ENCODE data around the gene PLEKHA7. TPM values are rescaled to one million over a fixed set of nuclear protein-coding genes. Genes with fewer than 3 reads are reported as not detected.
"Not testable (repeated sequence)": the region's sequence is repeated elsewhere in the genome, so short reads cannot be mapped to it uniquely, and the experiment has no call there.

PLEKHA7 gene
- polyA plus RNA-seq (ENCODE audit: low read depth in 6 of 6) = under 1 TPM in 2 of 6 donors, not detected in 4; 0.15 to 0.16 TPM

GRCh38 chr11:17014321-17014832 is at the start of gene PLEKHA7:
TSS of gene PLEKHA7 (minus strand) at chr11:17014414. CDS start at chr11:17014401, 13 bp downstream.
- ATAC-seq (ENCODE audit: low read depth in 2 of 2) = peak; percentile 30 to 38
- H3K27me3 Mint-ChIP-seq = peaks cover 9 to 30% (median 21%) of the 10 kb centered on the region in 3 donors
- H3K27ac Mint-ChIP-seq = peak within 1 kb of the TSS in 4 of 6 donors; percentile 47 to 87 (median 82)
- H3K9me3 Mint-ChIP-seq = no peaks in the 10 kb centered on the region
- H3K36me3 Mint-ChIP-seq = peaks cover 0 to 11% of the 10 kb centered on the region in 2 donors
- peak within 1 kb of the TSS; percentile 84 to 97 (median 91) for H3K4me3 Mint-ChIP-seq
- H3K4me1 Mint-ChIP-seq = peaks cover 8% of the 10 kb centered on the region in 3 donors
- no peak for DNase-seq

- no peaks in the 10 kb centered on the region for H3K4me1 Mint-ChIP-seq
- H3K27ac Mint-ChIP-seq = no peak overlapping the region
These were observed 49.2 kb upstream of the PLEKHA7 start for GRCh38 chr11:17063171-17064002.

DNA sequence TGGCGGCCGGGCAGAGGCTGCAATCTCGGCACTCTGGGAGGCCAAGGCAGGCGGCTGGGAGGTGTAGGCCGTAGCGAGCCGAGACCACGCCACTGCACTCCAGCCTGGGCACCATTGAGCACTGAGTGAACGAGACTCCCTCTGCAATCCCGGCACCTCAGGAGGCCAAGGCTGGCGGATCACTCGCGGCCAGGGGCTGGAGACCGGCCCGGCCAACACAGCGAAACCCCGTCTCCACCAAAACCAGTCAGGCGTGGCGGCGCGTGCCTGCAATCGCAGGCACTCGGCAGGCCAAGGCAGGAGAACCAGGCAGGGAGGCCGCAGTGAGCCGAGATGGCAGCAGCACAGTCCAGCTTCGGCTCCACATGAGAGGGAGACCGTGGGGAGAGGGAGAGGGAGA is 36.9 kb upstream of the PLEKHA7 start:
- not testable (repeated sequence) for H3K36me3 Mint-ChIP-seq; H3K27ac Mint-ChIP-seq; H3K9me3 Mint-ChIP-seq; ATAC-seq (ENCODE audit: low read depth in 2 of 2); H3K4me1 Mint-ChIP-seq; H3K27me3 Mint-ChIP-seq; H3K4me3 Mint-ChIP-seq; DNase-seq

More at GRCh38 chr11:17063171-17064002, 49.2 kb upstream of the PLEKHA7 start:
- no peak for DNase-seq
- H3K36me3 Mint-ChIP-seq = no peaks in the 10 kb centered on the region
- H3K9me3 Mint-ChIP-seq = peaks cover 0 to 2% (median 0%) of the 10 kb centered on the region in 7 donors
- no peak for ATAC-seq (ENCODE audit: low read depth in 2 of 2)
- no peak overlapping the region for H3K4me3 Mint-ChIP-seq
- no peaks in the 10 kb centered on the region for H3K27me3 Mint-ChIP-seq

DNA sequence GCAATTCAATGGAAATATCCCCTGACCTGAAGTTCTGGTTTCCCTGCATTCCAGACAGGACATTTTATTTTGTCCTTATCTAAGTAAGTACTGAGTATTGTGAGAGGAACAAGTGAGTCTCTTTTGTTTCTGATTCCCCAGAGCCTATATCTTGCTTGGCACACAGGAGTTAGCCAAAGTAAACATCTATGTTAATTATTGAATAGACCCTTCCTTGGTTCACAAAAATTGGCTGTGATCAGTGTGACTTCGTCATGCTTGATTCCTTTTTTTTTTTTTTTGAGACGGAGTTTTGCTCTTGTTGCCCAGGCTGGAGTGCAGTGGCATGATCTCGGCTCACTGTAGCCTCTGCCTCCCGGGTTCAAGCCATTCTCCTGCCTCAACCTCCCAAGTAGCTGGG is 34.3 kb upstream of the PLEKHA7 start:
- not testable (repeated sequence) for H3K4me3 Mint-ChIP-seq; DNase-seq; H3K9me3 Mint-ChIP-seq; H3K4me1 Mint-ChIP-seq; H3K36me3 Mint-ChIP-seq; H3K27ac Mint-ChIP-seq; ATAC-seq (ENCODE audit: low read depth in 2 of 2); H3K27me3 Mint-ChIP-seq

DNA sequence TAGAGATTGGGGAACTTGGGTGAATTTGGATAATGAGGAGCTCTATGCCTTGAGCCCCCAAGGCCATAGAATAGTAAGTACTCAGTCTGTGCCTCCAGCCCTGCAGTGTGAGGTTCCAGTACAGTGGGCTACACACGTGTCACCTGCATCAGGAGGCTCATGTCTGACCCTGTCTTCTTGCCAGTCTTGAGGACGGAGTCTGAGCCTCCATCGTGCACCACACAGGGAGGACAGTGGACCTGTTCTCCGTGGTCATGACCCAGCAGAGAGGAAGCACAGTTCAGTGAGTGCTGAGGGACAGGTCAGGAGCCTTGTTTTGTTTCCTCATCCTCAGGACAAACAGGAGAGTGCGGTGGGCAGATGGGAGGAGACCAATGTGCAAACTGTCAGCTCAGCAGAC is 32.5 kb upstream of the PLEKHA7 start:
- no peak for DNase-seq
- Mint-ChIP-seq H3K27ac (no peak overlapping the region), H3K9me3 (peaks cover 0 to 5% (median 0%) of the 10 kb centered on the region in 7 donors), H3K36me3 (peaks cover 0 to 2% of the 10 kb centered on the region in 2 donors), H3K27me3 (peaks cover 0 to 2% (median 0%) of the 10 kb centered on the region in 3 donors), H3K4me1 (no peaks in the 10 kb centered on the region), H3K4me3 (no peak overlapping the region)
- no peak for ATAC-seq (ENCODE audit: low read depth in 2 of 2)

GRCh38 chr11:17036666-17037658 is 22.7 kb upstream of the PLEKHA7 start:
- Mint-ChIP-seq H3K27ac (no peak overlapping the region), H3K4me3 (no peak overlapping the region), H3K36me3 (peaks cover 0 to 8% of the 10 kb centered on the region in 2 donors), H3K27me3 (peaks cover 4 to 23% (median 12%) of the 10 kb centered on the region in 3 donors), H3K9me3 (peaks cover 0 to 23% (median 14%) of the 10 kb centered on the region in 7 donors), H3K4me1 (no peaks in the 10 kb centered on the region)
- no peak for ATAC-seq (ENCODE audit: low read depth in 2 of 2)
- DNase-seq = no peak

- H3K4me1 Mint-ChIP-seq; H3K27ac Mint-ChIP-seq; DNase-seq; H3K36me3 Mint-ChIP-seq; ATAC-seq (ENCODE audit: low read depth in 2 of 2); H3K4me3 Mint-ChIP-seq; H3K27me3 Mint-ChIP-seq: not testable (repeated sequence)
- H3K9me3 Mint-ChIP-seq = peaks cover 0 to 23% (median 15%) of the 10 kb centered on the region in 7 donors
These were observed 19.8 kb upstream of the PLEKHA7 start for GRCh38 chr11:17034027-17034426.

GRCh38 chr11:17026487-17027082 is 12.4 kb upstream of the PLEKHA7 start:
- Mint-ChIP-seq H3K4me1 (no peaks in the 10 kb centered on the region), H3K4me3 (no peak overlapping the region), H3K27ac (no peak overlapping the region), H3K27me3 (no peaks in the 10 kb centered on the region), H3K36me3 (peaks cover 5 to 10% of the 10 kb centered on the region in 2 donors), H3K9me3 (peaks cover 0 to 6% (median 0%) of the 10 kb centered on the region in 7 donors)
- DNase-seq (no peak), ATAC-seq (ENCODE audit: low read depth in 2 of 2) (no peak)

DNA sequence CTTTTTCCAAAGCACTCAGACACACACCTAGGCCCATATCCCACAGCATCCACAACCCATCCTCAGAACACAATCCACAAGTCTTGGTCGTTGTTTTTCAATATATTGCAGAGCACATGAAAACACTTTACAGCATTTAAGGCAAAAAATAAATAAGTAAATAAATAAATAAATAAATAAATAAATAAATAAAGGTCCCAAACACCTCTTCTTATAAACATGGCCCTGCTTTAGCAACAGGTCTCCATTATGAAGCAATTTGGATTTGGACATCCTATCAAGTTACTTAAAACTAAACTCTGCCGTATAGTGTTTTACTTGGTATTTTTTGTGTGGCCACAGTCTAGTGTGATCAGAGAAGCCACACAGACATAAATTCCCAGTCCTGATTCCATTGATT is 10.7 kb upstream of the PLEKHA7 start:
- ATAC-seq (ENCODE audit: low read depth in 2 of 2) (no peak), DNase-seq (no peak)
- Mint-ChIP-seq H3K4me3 (no peak overlapping the region), H3K27ac (no peak overlapping the region), H3K4me1 (no peaks in the 10 kb centered on the region), H3K27me3 (no peaks in the 10 kb centered on the region), H3K9me3 (peaks cover 0 to 3% (median 0%) of the 10 kb centered on the region in 7 donors), H3K36me3 (peaks cover 5 to 10% of the 10 kb centered on the region in 2 donors)

DNA sequence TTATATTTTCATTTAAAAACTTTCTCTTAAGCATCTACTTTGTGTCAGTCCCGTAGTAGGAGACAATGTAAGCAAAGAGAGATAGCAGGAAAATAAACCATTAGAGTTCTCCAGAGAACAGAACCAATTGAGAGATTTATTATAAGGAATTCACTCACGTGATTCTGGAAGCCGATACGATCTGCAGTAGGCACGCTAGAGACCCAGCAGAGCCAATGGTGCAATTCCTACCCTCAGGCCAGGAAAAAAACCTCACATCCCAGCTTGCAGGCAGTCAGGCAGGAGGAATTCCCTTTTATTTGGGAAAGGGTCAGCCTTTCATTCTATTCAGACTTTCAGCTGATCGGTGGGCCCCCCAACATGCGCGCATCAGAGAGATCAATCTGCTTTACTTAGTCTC is 7.3 kb upstream of the PLEKHA7 start:
- DNase-seq (no peak), ATAC-seq (ENCODE audit: low read depth in 2 of 2) (no peak)
- Mint-ChIP-seq H3K4me3 (no peak overlapping the region), H3K4me1 (no peaks in the 10 kb centered on the region), H3K27me3 (peaks cover 0 to 5% (median 0%) of the 10 kb centered on the region in 3 donors), H3K9me3 (no peaks in the 10 kb centered on the region), H3K36me3 (peaks cover 5 to 10% of the 10 kb centered on the region in 2 donors), H3K27ac (no peak overlapping the region)

DNA sequence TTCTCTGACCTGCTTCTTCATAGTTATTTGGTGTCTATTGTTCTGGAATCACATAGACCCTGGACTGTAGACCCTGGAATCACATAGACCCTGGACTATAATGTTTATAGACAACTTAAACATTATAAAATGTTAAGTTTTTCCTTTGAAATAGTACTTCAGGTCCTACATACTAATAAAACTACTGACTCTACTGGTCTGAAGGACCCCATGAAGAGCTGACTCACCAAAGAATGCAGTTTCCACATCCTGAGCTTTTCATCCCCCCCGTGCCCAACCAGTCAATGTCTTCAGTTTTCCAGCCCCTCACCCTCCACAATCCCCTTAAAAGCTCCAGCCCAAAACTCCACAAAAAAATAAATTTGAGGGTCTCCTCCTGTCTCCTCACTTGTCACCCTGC is 6.6 kb upstream of the PLEKHA7 start:
- DNase-seq = no peak
- Mint-ChIP-seq H3K27me3 (peaks cover 0 to 12% (median 7%) of the 10 kb centered on the region in 3 donors), H3K9me3 (no peaks in the 10 kb centered on the region), H3K4me1 (no peaks in the 10 kb centered on the region), H3K36me3 (peaks cover 5 to 10% of the 10 kb centered on the region in 2 donors), H3K27ac (no peak overlapping the region), H3K4me3 (no peak overlapping the region)
- no peak for ATAC-seq (ENCODE audit: low read depth in 2 of 2)

DNA sequence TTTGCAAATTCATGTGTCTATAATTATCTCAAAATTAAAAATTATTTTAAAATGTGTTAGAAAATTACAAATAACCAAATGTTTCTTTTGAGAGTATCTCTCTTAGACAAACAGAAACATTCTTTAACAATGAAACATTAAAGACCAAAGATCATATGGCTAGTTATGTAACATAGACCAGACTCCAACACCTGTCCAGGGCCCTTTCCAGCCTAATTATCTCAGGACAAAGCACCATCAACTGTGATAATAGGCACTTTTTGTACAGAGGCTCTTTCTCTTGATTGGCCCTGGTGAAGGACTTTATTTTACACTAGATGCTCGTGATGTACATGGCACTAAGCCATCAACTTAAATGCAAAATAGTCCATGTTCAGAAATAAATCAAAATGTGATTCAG is 5.0 kb upstream of the PLEKHA7 start:
- peaks cover 0 to 11% of the 10 kb centered on the region in 2 donors for H3K36me3 Mint-ChIP-seq
- no peak overlapping the region for H3K27ac Mint-ChIP-seq
- ATAC-seq (ENCODE audit: low read depth in 2 of 2) (no peak), DNase-seq (no peak)
- H3K4me1 Mint-ChIP-seq = peaks cover 8% of the 10 kb centered on the region in 3 donors
- peaks cover 9 to 24% (median 21%) of the 10 kb centered on the region in 3 donors for H3K27me3 Mint-ChIP-seq
- no peak overlapping the region for H3K4me3 Mint-ChIP-seq
- no peaks in the 10 kb centered on the region for H3K9me3 Mint-ChIP-seq
